Glutamatergic neuron (in vitro differentiated cells): ENCODE measurements around the gene NEK7. TPM values are rescaled to one million over a fixed set of nuclear protein-coding genes. Genes with fewer than 3 reads are reported as not detected.

Source experiments
- DNase-seq: peaks from one replicate; pipeline ENCODE4 v3.0.0; 2022
- H3K27ac Mint-ChIP-seq: one replicate; pipeline ENCODE4 v1.8.0; 2020; ENCODE audit warnings: mild to moderate bottlenecking, mixed read lengths, inconsistent platforms; ENCODE audit not compliant: unreplicated experiment
- H3K27me3 Mint-ChIP-seq: one replicate; pipeline ENCODE4 v1.8.0; 2020; ENCODE audit warnings: mild to moderate bottlenecking, moderate library complexity, mixed read lengths, inconsistent platforms; ENCODE audit not compliant: unreplicated experiment
- H3K36me3 Mint-ChIP-seq: one replicate; pipeline ENCODE4 v1.8.0; 2020; ENCODE audit warnings: mild to moderate bottlenecking, mixed read lengths, inconsistent platforms; ENCODE audit not compliant: unreplicated experiment
- H3K4me1 Mint-ChIP-seq: one replicate; pipeline ENCODE4 v1.8.0; 2020; ENCODE audit warnings: mild to moderate bottlenecking, low read depth, mixed read lengths, inconsistent platforms; ENCODE audit not compliant: unreplicated experiment
- H3K4me3 Mint-ChIP-seq: one replicate; pipeline ENCODE4 v1.8.0; 2020; ENCODE audit warnings: mild to moderate bottlenecking, mixed read lengths, inconsistent platforms; ENCODE audit not compliant: unreplicated experiment
- H3K9me3 Mint-ChIP-seq: one replicate; pipeline ENCODE4 v1.8.0; 2020; ENCODE audit warnings: mild to moderate bottlenecking, moderate library complexity, mixed read lengths, inconsistent platforms; ENCODE audit not compliant: unreplicated experiment
- total RNA-seq: library from RNA; stranded (reverse); fragmentation: NEBNext Ultra II Directional; extraction: Animal tissue kit (Norgen Biotek cat#: 25700); gene quantifications from one replicate; pipeline ENCODE4 v1.2.1, GENCODE V29; 2021; ENCODE audit not compliant: unreplicated experiment
- TF ChIP-seq, protein P1 (sequence below): fragments of 200-600 bp; sonication (generic); IDR thresholded peaks from one replicate; pipeline ENCODE4 v1.5.0; 2021; ENCODE audit not compliant: partially characterized antibody, unreplicated experiment

Gene NEK7
- total RNA-seq, 1 donor from 2014 or later = 11.5 TPM

DNA sequence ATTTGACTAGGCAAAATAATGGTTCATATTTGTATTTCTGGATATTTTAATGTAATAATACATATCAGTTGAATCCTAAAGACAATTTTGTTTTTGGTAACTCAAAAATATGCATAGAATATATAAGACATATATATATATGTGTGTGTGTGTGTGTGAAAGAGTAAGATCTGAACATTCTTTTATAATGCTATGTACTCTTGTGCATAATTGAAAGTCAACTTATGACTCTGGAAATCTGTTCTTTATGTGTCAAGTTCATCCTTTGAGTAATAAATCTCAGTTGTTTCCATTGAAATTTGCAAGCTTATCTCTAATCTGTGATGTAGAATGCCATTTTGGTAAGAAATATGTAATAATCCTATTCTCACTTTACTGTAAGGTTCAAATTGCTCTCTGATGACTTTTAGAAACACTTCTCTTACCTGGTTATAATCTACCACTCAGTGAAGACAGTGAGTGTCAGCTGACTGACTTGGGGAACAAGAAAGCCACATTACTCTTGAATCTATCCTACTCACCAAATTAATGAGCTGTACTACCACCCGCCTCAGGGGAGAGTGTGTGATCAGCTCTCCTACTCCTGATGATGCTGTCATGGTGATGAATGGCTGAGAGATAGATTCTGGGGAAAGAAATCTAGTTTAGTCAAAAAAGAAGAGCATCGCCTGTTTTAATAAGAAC is 15.0 kb upstream of the NEK7 start:
- no peak overlapping the region for H3K4me3 Mint-ChIP-seq

DNA sequence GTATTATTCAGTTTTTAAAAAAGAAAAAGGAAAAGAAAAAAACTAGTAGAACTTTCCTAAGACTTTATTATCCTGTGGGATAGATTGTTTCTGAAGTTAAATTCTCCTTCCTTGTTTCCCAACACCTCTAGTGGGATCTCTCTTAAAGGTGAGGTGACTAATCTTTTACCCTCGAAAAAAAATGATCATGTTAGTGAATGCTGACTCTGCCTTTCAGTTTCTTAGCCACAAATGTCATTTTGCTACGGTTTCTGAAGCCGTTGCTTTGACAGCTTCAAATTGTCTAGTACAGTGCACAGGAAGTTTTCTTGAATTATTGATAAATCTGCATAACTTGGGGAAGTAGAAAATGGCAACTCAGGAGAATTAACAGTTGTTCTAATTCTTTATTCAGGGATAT is 13.0 kb upstream of the NEK7 start:
- H3K36me3 Mint-ChIP-seq = no peaks in the 10 kb centered on the region
- H3K4me3 Mint-ChIP-seq = no peak overlapping the region
- no peak for DNase-seq
- no peaks in the 10 kb centered on the region for H3K9me3 Mint-ChIP-seq
- TF ChIP-seq, protein P1, sequence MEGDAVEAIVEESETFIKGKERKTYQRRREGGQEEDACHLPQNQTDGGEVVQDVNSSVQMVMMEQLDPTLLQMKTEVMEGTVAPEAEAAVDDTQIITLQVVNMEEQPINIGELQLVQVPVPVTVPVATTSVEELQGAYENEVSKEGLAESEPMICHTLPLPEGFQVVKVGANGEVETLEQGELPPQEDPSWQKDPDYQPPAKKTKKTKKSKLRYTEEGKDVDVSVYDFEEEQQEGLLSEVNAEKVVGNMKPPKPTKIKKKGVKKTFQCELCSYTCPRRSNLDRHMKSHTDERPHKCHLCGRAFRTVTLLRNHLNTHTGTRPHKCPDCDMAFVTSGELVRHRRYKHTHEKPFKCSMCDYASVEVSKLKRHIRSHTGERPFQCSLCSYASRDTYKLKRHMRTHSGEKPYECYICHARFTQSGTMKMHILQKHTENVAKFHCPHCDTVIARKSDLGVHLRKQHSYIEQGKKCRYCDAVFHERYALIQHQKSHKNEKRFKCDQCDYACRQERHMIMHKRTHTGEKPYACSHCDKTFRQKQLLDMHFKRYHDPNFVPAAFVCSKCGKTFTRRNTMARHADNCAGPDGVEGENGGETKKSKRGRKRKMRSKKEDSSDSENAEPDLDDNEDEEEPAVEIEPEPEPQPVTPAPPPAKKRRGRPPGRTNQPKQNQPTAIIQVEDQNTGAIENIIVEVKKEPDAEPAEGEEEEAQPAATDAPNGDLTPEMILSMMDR = no peak
- no peak overlapping the region for H3K27ac Mint-ChIP-seq
- H3K27me3 Mint-ChIP-seq = no peaks in the 10 kb centered on the region
- H3K4me1 Mint-ChIP-seq = no peaks in the 10 kb centered on the region

More for the DNA sequence above, 15.0 kb upstream of the NEK7 start:
- Mint-ChIP-seq H3K36me3 (no peaks in the 10 kb centered on the region), H3K27me3 (no peaks in the 10 kb centered on the region), H3K27ac (no peak overlapping the region), H3K9me3 (no peaks in the 10 kb centered on the region), H3K4me1 (no peaks in the 10 kb centered on the region)
- DNase-seq = no peak
- TF ChIP-seq, protein P1 = no peak

DNA sequence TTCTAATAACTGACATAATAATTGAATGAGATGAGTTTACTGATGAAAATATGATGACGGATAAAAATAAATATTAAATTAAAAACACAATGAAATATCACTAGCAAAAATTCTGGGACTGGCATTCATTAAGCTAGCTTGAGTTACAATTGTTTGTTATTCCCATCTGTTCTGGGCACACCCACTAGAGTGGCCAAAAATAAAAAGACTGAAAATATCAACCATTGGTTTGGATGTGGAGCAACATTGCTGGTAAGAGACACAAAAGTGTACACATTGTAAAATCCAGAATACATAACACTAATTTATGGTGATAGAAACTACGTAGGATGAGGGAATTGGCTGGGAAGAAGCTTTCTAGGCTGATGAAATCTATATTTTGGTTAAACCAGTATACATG is 9.6 kb upstream of the NEK7 start:
- Mint-ChIP-seq H3K36me3 (no peaks in the 10 kb centered on the region), H3K4me3 (no peak overlapping the region), H3K27me3 (no peaks in the 10 kb centered on the region), H3K9me3 (no peaks in the 10 kb centered on the region), H3K4me1 (no peaks in the 10 kb centered on the region), H3K27ac (no peak overlapping the region)
- TF ChIP-seq, protein P1 = no peak
- no peak for DNase-seq

DNA sequence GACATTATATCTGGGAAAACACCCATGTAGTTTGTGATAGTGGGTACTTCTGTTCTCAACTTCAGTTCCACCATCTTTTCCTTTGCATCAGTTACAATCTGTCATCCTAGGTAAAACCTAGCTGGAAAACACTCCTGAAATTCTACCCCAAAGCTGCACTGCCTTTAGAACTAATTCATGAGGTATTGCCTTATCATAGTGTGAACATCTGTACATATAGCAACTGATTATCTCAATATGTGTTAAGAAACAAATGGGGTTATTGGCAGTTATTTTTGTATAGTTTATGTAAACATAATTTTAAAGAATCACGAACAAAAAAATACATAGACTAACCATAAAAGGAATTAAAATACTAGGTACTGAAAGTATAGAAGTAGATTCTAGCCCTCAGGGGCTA is 6.4 kb upstream of the NEK7 start:
- no peak for DNase-seq
- H3K9me3 Mint-ChIP-seq = no peaks in the 10 kb centered on the region
- no peak overlapping the region for H3K27ac Mint-ChIP-seq
- H3K4me1 Mint-ChIP-seq = no peaks in the 10 kb centered on the region
- no peaks in the 10 kb centered on the region for H3K36me3 Mint-ChIP-seq
- H3K4me3 Mint-ChIP-seq = no peak overlapping the region
- TF ChIP-seq, protein P1 = no peak
- no peaks in the 10 kb centered on the region for H3K27me3 Mint-ChIP-seq

DNA sequence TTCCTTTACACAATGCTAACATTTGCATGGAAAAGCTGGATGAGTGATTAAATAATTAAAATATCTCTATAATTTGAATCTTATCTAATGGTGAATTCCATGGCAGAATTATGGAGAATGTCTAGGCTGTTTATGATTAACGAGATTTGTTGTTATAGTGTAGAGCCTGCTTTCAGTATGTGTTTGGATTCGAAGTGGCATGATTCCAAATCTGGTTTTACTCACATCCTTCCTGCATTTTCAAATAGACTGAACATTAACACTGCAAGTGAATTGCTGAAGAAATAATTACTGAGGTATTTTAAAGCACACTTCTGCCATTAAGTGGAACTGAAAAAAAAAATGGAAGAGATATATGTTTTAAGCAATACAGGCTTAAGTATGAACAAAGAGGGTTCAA is 5.1 kb upstream of the NEK7 start:
- peaks cover 5% of the 10 kb centered on the region for H3K9me3 Mint-ChIP-seq
- H3K36me3 Mint-ChIP-seq = no peaks in the 10 kb centered on the region
- no peak for DNase-seq
- H3K27me3 Mint-ChIP-seq = no peaks in the 10 kb centered on the region
- no peak overlapping the region for H3K27ac Mint-ChIP-seq
- TF ChIP-seq, protein P1 = no peak
- no peak overlapping the region for H3K4me3 Mint-ChIP-seq
- H3K4me1 Mint-ChIP-seq = no peaks in the 10 kb centered on the region
